Activated CD4-positive, alpha-beta memory T cell treated with anti-CD3 and anti-CD28 coated beads, Interleukin-2, amount 10 ng/mL, durations not matched to agents 7 days and 5 days (primary cell): ENCODE results near the gene MCOLN2. TPM values are rescaled to one million over a fixed set of nuclear protein-coding genes. Genes with fewer than 3 reads are reported as not detected.
A peak's percentile ranks its signal among the peaks of the same experiment; 100 is the strongest.

Experiments
- CTCF ChIA-PET: fragments of 350-600 bp; sonication (Branson Sonifier 250); formaldehyde crosslinking; loops from one replicate; lab custom pipeline; 2021; ENCODE audit warnings: antibody characterized with exemption, inconsistent platforms; lab: Charles Lee
- POLR2A ChIA-PET: fragments of 350-600 bp; sonication (Branson Sonifier 250); formaldehyde crosslinking; loops from one replicate; lab custom pipeline; 2021; ENCODE audit warnings: antibody characterized with exemption; lab: Charles Lee
- DNase-seq: peaks from one replicate; pipeline ENCODE4 v3.0.0-alpha.2; 2020
- H3K27ac Mint-ChIP-seq: one replicate; pipeline ENCODE4 v1.8.0; 2021; ENCODE audit warnings: mild to moderate bottlenecking, mixed read lengths
- H3K27me3 Mint-ChIP-seq: one replicate; pipeline ENCODE4 v1.8.0; 2021; ENCODE audit warnings: mixed read lengths
- H3K36me3 Mint-ChIP-seq: one replicate; pipeline ENCODE4 v1.8.0; 2021; ENCODE audit warnings: low read depth, mixed read lengths
- H3K4me1 Mint-ChIP-seq: one replicate; pipeline ENCODE4 v1.8.0; 2021; ENCODE audit warnings: mixed read lengths
- H3K4me3 Mint-ChIP-seq: one replicate; pipeline ENCODE4 v1.8.0; 2021; ENCODE audit warnings: mild to moderate bottlenecking, mixed read lengths
- H3K9me3 Mint-ChIP-seq: one replicate; pipeline ENCODE4 v1.8.0; 2021; ENCODE audit warnings: mixed read lengths
- total RNA-seq, 2 experiments: library from RNA; stranded (reverse); gene quantifications; one replicate each; pipeline ENCODE4 v1.2.3, GENCODE V29; 2021

The MCOLN2 gene
- total RNA-seq, 2 experiments from 2014 or later = 27.2 to 28.2 TPM

- Mint-ChIP-seq H3K9me3 (no peaks in the 10 kb centered on the region), H3K4me1 (peaks cover 77% of the 10 kb centered on the region), H3K4me3 (no peak overlapping the region), H3K27ac (peak overlapping the region; percentile 93), H3K27me3 (no peaks in the 10 kb centered on the region), H3K36me3 (peaks cover 27% of the 10 kb centered on the region)
- POLR2A ChIA-PET = interaction anchor here (0.6 to 3.8 kb wide), 4 partner anchors 22 to 176 kb away, joined by 3 to 34 read pairs (median 4); partner anchors contain the start of gene MCOLN2
- CTCF ChIA-PET = interaction anchor here (2.0 to 2.6 kb wide), 2 partner anchors 53 to 286 kb away, joined by 8 to 12 read pairs; partner anchors contain the start of gene C1orf52
- DNase-seq = no peak
These were observed 23.2 kb downstream of the MCOLN2 start for GRCh38 chr1:84973498-84974334.

- H3K4me3 Mint-ChIP-seq = peak overlapping the region; percentile 43
- no peaks in the 10 kb centered on the region for H3K9me3 Mint-ChIP-seq
- DNase-seq = no peak
- peak overlapping the region; percentile 93 for H3K27ac Mint-ChIP-seq
- CTCF ChIA-PET = interaction anchor here (0.7 to 2.6 kb wide), 9 partner anchors 12 to 287 kb away, joined by 3 to 17 read pairs (median 8); partner anchors contain the start of genes C1orf52 and MCOLN2
- H3K4me1 Mint-ChIP-seq = peaks cover 72% of the 10 kb centered on the region
- POLR2A ChIA-PET = interaction anchor here (0.6 to 3.8 kb wide), 13 partner anchors 13 to 466 kb away, joined by 3 to 34 read pairs (median 5); partner anchors contain the start of genes BCL10, CTBS, GNG5 and MCOLN2
- peaks cover 30% of the 10 kb centered on the region for H3K36me3 Mint-ChIP-seq
- H3K27me3 Mint-ChIP-seq = no peaks in the 10 kb centered on the region
These were observed 24.4 kb downstream of the MCOLN2 start for GRCh38 chr1:84972377-84972987.

- peak overlapping the region; percentile 93 for H3K27ac Mint-ChIP-seq
- POLR2A ChIA-PET = interaction anchor here (1.0 to 3.8 kb wide), 12 partner anchors 12 to 465 kb away, joined by 3 to 34 read pairs (median 5); partner anchors contain the start of genes BCL10, CTBS, GNG5 and MCOLN2
- H3K9me3 Mint-ChIP-seq = no peaks in the 10 kb centered on the region
- CTCF ChIA-PET = interaction anchor here (0.6 to 2.6 kb wide), 11 partner anchors 12 to 288 kb away, joined by 3 to 17 read pairs (median 3); partner anchors contain the start of genes C1orf52 and MCOLN2
- peaks cover 25% of the 10 kb centered on the region for H3K36me3 Mint-ChIP-seq
- no peak for DNase-seq
- no peaks in the 10 kb centered on the region for H3K27me3 Mint-ChIP-seq
- peaks cover 69% of the 10 kb centered on the region for H3K4me1 Mint-ChIP-seq
- peak overlapping the region; percentile 43 for H3K4me3 Mint-ChIP-seq
These were observed 25.0 kb downstream of the MCOLN2 start for GRCh38 chr1:84971957-84972356.

- peaks cover 31% of the 10 kb centered on the region for H3K36me3 Mint-ChIP-seq
- no peak overlapping the region for H3K4me3 Mint-ChIP-seq
- ChIA-PET POLR2A (interaction anchor here (0.6 to 3.8 kb wide), 3 partner anchors 11 to 29 kb away, joined by 3 to 34 read pairs (median 4); partner anchors contain the start of gene MCOLN2), CTCF (interaction anchor here (0.7 to 0.9 kb wide), 2 partner anchors 25 to 288 kb away, joined by 3 read pairs; no protein-coding TSS in a partner anchor)
- DNase-seq = peak; percentile 58
- H3K4me1 Mint-ChIP-seq = peaks cover 55% of the 10 kb centered on the region
- no peaks in the 10 kb centered on the region for H3K27me3 Mint-ChIP-seq
- H3K9me3 Mint-ChIP-seq = no peaks in the 10 kb centered on the region
- peak overlapping the region; percentile 65 for H3K27ac Mint-ChIP-seq
These were observed 27.2 kb downstream of the MCOLN2 start for GRCh38 chr1:84969489-84970250.

- Mint-ChIP-seq H3K27ac (no peak overlapping the region), H3K4me1 (peaks cover 47% of the 10 kb centered on the region), H3K4me3 (no peak overlapping the region), H3K27me3 (no peaks in the 10 kb centered on the region), H3K36me3 (peaks cover 32% of the 10 kb centered on the region), H3K9me3 (no peaks in the 10 kb centered on the region)
- DNase-seq = no peak
- CTCF ChIA-PET = interaction anchor here (0.7 to 1.6 kb wide), 2 partner anchors 10 to 289 kb away, joined by 3 read pairs; no protein-coding TSS in a partner anchor
- POLR2A ChIA-PET = no interaction called here
These were observed 28.0 kb downstream of the MCOLN2 start for GRCh38 chr1:84968865-84969264.

GRCh38 chr1:84968101-84968500 lies 28.8 kb downstream of the MCOLN2 start:
- Mint-ChIP-seq H3K27ac (no peak overlapping the region), H3K36me3 (peaks cover 39% of the 10 kb centered on the region), H3K9me3 (peaks cover 2% of the 10 kb centered on the region), H3K4me3 (no peak overlapping the region), H3K4me1 (peaks cover 39% of the 10 kb centered on the region), H3K27me3 (peaks cover 2% of the 10 kb centered on the region)
- DNase-seq = no peak
- CTCF ChIA-PET = interaction anchor here (1.6 kb wide), 1 partner anchor 10 kb away, joined by 3 read pairs; no protein-coding TSS in a partner anchor
- POLR2A ChIA-PET = no interaction called here

GRCh38 chr1:84967666-84968065 lies 29.2 kb downstream of the MCOLN2 start:
- DNase-seq = no peak
- ChIA-PET CTCF (interaction anchor here (1.6 kb wide), 1 partner anchor 9 kb away, joined by 3 read pairs; no protein-coding TSS in a partner anchor), POLR2A (no interaction called here)
- Mint-ChIP-seq H3K4me3 (no peak overlapping the region), H3K27me3 (peaks cover 2% of the 10 kb centered on the region), H3K36me3 (peaks cover 41% of the 10 kb centered on the region), H3K9me3 (peaks cover 2% of the 10 kb centered on the region), H3K4me1 (peaks cover 35% of the 10 kb centered on the region), H3K27ac (no peak overlapping the region)

GRCh38 chr1:84963021-84963420 lies 33.9 kb downstream of the MCOLN2 start:
- ChIA-PET POLR2A (interaction anchor here (0.7 to 0.9 kb wide), 2 partner anchors 9 to 33 kb away, joined by 3 read pairs; no protein-coding TSS in a partner anchor), CTCF (interaction anchor here (0.5 to 1.1 kb wide), 2 partner anchors 18 to 81 kb away, joined by 3 read pairs; no protein-coding TSS in a partner anchor)
- DNase-seq = no peak
- H3K36me3 Mint-ChIP-seq = peaks cover 35% of the 10 kb centered on the region
- peaks cover 20% of the 10 kb centered on the region for H3K4me1 Mint-ChIP-seq
- peaks cover 5% of the 10 kb centered on the region for H3K27me3 Mint-ChIP-seq
- peaks cover 2% of the 10 kb centered on the region for H3K9me3 Mint-ChIP-seq
- no peak overlapping the region for H3K4me3 Mint-ChIP-seq
- no peak overlapping the region for H3K27ac Mint-ChIP-seq

- Mint-ChIP-seq H3K36me3 (peaks cover 49% of the 10 kb centered on the region), H3K27ac (no peak overlapping the region), H3K4me1 (peaks cover 20% of the 10 kb centered on the region), H3K4me3 (no peak overlapping the region), H3K27me3 (peaks cover 5% of the 10 kb centered on the region), H3K9me3 (peaks cover 2% of the 10 kb centered on the region)
- DNase-seq = no peak
- ChIA-PET POLR2A (interaction anchor here (1.1 to 5.5 kb wide), 2 partner anchors 10 to 34 kb away, joined by 3 to 29 read pairs; partner anchors contain the start of gene MCOLN2), CTCF (interaction anchor here (1.8 to 1.9 kb wide), 2 partner anchors 26 to 297 kb away, joined by 5 to 6 read pairs; partner anchors contain the start of gene C1orf52)
These were observed 35.6 kb downstream of the MCOLN2 start for GRCh38 chr1:84961316-84961715.

- peaks cover 2% of the 10 kb centered on the region for H3K9me3 Mint-ChIP-seq
- H3K4me1 Mint-ChIP-seq = peaks cover 22% of the 10 kb centered on the region
- CTCF ChIA-PET = interaction anchor here (1.0 to 3.5 kb wide), 5 partner anchors 11 to 298 kb away, joined by 3 to 25 read pairs (median 5); partner anchors contain the start of gene C1orf52
- H3K27ac Mint-ChIP-seq = no peak overlapping the region
- POLR2A ChIA-PET = interaction anchor here (0.6 to 5.5 kb wide), 9 partner anchors 9 to 387 kb away, joined by 3 to 29 read pairs (median 3); partner anchors contain the start of genes CTBS, MCOLN2 and SYDE2
- no peak for DNase-seq
- H3K4me3 Mint-ChIP-seq = no peak overlapping the region
- H3K27me3 Mint-ChIP-seq = peaks cover 5% of the 10 kb centered on the region
- peaks cover 53% of the 10 kb centered on the region for H3K36me3 Mint-ChIP-seq
These were observed 36.5 kb downstream of the MCOLN2 start for GRCh38 chr1:84960371-84960770.

GRCh38 chr1:84959294-84959693 lies 37.6 kb downstream of the MCOLN2 start:
- CTCF ChIA-PET = interaction anchor here (0.6 to 3.5 kb wide), 9 partner anchors 10 to 299 kb away, joined by 3 to 25 read pairs (median 4); partner anchors contain the start of gene C1orf52

More at GRCh38 chr1:84959294-84959693, 37.6 kb downstream of the MCOLN2 start:
- peaks cover 5% of the 10 kb centered on the region for H3K27me3 Mint-ChIP-seq
- peaks cover 23% of the 10 kb centered on the region for H3K4me1 Mint-ChIP-seq
- H3K9me3 Mint-ChIP-seq = peaks cover 2% of the 10 kb centered on the region
- no peak overlapping the region for H3K4me3 Mint-ChIP-seq
- peak; percentile 59 for DNase-seq
- peaks cover 59% of the 10 kb centered on the region for H3K36me3 Mint-ChIP-seq
- no peak overlapping the region for H3K27ac Mint-ChIP-seq
- POLR2A ChIA-PET = interaction anchor here (0.9 to 5.5 kb wide), 9 partner anchors 10 to 386 kb away, joined by 3 to 29 read pairs (median 4); partner anchors contain the start of genes CTBS, MCOLN2 and SYDE2
